Suppressor macrophage treated with lipopolysaccharide for 1 hour (primary cell): Measurements from ENCODE around the gene UNC5A.

Experiments used
- DNase-seq, 3 donors: peaks; one replicate each; pipeline ENCODE4 v3.0.0-alpha.2; 2020 to 2022

UNC5A gene

DNA sequence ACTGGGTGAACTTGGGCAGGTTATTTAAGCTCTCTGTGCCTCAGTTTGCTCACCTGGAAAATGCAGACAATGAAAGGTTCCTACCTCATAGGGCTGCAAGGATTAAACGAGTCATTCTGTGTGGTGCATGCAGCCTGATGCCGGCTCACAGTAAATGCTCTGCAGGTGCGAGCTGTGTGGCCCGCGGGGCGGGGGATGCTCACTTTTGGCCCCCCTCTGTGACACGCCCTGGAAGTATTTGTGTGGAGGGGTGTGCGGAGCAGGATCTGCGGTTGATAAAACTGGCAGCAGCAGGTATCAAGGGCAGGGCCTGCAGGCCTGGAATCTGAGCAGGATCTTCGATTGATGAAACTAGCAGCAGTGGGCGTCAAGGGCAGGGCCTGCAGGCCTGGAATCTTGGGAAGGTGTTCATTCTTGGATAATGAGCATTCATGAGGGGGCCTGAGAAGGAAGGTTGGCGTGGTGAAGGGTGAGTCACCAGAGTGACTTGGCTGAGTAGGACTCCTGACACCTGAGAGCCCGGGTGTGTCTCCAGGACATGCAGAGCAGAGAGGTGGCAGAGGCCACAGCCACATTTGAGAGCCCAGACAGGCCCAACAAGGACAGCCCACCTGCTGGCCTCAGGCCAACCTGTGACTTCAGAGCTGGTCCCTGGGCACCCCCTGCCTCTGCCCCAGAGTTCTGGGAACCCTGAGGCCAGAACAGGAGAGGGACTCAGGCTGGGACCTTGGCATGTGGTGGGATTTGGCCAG, 11.9 kb downstream of the UNC5A start:
- DNase-seq: no peak

- no peak for DNase-seq
Observed at GRCh38 chr5:176822793-176823481, 12.6 kb downstream of the UNC5A start.

GRCh38 chr5:176823869-176824412, 13.6 kb downstream of the UNC5A start:
- DNase-seq: no peak

DNA sequence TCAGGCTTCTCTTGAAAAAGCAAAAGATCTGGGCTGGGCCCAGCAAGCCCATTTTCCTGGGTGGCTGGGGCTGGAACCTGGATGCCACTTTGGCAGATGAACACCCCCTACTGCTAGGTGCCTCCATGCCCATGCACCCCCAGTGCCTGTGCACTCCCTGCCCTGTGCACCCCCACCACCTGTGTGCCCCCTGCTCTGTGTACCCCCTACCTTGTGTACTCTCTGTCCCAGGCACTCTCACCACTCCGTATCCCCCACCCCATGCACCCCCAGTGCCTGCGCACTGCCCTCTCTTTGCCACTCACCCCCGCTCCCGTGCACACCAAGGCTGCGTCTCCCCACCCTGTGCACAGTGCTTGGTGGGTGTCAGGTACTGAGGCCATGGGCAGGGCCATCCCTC, 14.2 kb downstream of the UNC5A start:
- no peak for DNase-seq

GRCh38 chr5:176825234-176825633, 14.9 kb downstream of the UNC5A start:
- no peak for DNase-seq

DNA sequence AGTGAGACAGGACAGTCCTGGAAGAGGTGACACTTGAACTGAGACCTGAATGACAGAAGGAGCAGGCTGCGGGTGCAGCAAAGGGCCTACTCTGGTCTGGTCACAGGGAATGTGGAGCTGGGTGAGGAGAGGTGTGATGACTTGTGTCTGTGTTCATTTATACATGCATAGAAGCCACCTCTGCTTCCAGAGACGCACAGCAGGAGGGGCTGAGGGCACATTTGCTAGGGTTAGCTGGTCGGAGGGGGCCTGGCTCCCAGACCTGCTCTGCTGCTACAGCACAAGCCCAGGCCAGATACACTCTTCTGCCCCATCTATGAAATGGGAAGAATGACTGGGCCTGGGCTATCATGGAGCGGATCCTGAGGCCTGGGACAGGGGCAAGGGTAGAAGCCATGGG, 15.6 kb downstream of the UNC5A start:
- DNase-seq: no peak

GRCh38 chr5:176827736-176828414, 17.5 kb downstream of the UNC5A start:
- DNase-seq: no peak

DNA sequence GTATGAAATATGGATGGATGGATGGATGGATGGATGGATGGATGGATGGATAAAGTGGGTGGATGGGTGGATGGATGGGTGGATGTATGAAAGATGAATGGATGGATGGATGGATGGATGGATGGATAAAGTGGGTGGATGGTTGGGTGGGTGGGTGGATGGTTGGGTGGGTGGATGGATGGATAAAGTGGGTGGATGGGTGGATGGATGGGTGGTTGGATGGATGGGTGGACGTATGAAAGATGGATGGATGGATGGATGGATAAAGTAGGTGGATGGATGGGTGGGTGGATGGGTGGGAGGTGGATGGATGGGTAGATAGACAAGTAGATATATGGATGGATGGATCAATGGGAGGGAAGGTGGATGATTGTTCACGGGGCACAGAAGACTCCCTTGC, 19.0 kb downstream of the UNC5A start:
- no peak for DNase-seq

DNA sequence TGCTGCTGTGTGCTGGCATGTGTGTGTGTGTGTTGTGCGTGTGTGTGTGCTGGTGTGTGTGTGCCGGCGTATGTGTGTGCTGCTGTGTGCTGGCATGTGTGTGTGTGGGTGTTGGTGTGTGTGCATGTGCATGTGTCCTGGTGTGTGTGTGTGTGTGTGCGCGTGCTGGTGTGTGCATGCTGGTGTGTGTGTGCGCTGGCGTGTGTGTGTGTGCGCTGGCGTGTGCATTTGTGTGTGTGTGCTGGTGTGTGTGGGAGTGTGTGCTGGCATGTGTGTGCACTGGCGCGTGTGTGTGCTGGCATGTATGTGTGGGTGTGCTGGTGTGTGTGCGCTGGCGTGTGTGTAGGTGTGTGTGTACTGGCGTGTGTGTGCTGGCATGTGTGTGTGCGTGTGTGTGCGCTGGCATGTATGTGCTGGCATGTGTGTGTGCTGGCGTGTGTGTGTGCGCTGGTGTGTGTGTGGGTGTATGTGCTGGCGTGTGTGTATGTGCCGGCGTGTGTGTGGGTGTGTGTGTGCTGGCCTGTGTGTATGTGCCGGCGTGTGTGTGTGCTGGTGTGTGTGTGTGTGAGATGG, 20.1 kb downstream of the UNC5A start:
- DNase-seq: no peak

GRCh38 chr5:176830995-176831423, 20.6 kb downstream of the UNC5A start:
- DNase-seq: no peak

GRCh38 chr5:176831425-176831824, 21.1 kb downstream of the UNC5A start:
- DNase-seq: no peak

GRCh38 chr5:176832162-176832561, 21.8 kb downstream of the UNC5A start:
- no peak for DNase-seq

DNA sequence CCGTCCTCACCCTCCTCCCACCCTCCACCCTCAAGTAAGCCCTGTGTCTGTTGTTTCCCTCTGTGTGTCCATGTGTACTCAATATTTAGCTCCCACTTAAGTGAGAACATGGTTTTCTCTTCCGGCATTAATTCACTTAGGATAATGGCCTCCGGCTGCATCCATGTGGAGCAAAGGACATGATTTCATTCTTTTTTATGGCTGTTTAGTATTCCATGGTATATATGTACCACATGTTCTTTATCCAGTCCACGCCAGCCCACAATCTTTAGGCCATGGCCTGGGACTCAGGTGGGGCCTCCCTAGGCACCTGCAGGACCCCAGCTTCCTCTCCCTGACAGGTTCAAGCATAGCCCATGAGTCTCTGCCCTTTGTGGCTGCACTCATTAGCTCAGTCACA, 22.9 kb downstream of the UNC5A start:
- no peak for DNase-seq

DNA sequence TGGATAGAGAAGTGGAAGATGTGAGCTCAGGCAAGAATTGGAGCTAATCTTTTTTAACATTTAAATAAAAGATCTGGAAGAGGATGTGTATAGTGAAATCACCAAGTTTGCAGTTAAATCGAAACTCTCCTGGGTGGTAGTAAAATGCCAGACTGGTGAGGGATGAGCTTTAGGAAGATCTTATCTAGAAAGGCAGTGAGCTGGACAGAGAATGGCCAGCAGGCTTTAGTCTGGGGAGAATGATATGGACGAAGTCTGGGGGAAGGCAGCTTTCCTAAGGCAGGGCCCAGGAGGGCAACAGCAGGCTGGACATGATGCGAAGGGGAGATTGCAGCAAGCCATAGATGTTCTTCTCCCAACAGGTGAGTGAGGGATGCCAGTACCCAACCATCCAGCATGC, 25.6 kb downstream of the UNC5A start:
- DNase-seq: no peak

GRCh38 chr5:176836811-176837706, 26.7 kb downstream of the UNC5A start:
- DNase-seq: no peak

DNA sequence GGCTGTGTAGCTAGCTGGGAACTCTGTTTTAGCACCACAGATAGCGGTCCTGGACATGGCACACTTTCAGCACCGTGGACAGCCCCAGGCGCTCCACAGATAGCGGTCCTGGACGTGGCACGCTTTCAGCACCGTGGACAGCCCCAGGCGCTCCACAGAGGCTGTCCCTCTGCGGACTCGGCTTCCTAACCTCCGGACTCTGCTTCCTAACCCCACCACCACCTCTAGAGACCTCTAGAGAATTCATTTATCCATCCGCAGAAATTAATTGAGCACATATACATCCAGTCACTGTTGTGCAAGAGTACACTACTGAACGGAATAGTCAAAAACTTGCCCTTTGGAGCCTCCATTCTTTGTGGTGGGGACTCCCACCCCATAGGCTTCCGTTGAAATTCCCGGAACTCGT, 27.4 kb downstream of the UNC5A start:
- DNase-seq: peak; percentile 86 to 94 (median 89)

DNA sequence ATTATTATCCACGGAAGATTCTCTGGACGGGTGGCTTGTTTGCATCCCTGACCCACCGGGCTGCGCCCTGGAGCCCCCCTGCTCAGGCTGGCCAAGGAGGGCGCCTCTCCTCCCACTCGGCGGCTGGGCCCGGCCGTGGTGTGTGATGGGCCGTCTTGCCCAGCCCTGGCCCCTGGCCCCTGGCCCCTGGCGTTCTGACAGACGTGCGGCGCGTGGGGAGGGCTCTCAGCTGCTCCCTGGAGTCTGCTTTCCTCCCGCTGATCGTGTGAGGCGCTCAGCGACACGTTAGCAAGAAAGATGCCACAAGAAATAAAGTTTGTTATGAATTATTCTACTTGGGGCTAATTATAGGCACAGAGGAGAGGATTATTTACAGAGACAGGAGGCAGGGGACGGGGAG, 33.3 kb downstream of the UNC5A start:
- DNase-seq: no peak

DNA sequence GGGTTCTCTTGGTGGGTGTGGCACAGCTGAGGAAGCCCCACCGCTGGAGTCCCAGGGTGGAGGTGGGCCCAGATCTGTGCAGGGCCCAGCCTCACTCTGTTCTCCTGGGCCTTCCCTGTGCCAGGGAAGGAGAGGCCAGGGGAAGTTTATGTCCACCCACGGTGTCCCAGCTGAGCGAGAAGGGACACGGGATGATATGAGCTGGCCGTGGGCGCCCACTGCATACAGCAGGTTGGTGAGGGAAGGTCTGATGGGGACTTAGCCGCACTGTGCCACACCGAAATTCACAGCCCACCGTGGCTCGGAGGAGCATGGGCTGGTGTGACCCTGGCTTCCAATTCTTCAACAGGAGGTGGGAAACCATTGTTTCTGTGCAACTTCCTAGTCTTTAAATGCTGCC, 33.9 kb downstream of the UNC5A start:
- peak in 2 of 3 donors; percentile 21 to 50 for DNase-seq

DNA sequence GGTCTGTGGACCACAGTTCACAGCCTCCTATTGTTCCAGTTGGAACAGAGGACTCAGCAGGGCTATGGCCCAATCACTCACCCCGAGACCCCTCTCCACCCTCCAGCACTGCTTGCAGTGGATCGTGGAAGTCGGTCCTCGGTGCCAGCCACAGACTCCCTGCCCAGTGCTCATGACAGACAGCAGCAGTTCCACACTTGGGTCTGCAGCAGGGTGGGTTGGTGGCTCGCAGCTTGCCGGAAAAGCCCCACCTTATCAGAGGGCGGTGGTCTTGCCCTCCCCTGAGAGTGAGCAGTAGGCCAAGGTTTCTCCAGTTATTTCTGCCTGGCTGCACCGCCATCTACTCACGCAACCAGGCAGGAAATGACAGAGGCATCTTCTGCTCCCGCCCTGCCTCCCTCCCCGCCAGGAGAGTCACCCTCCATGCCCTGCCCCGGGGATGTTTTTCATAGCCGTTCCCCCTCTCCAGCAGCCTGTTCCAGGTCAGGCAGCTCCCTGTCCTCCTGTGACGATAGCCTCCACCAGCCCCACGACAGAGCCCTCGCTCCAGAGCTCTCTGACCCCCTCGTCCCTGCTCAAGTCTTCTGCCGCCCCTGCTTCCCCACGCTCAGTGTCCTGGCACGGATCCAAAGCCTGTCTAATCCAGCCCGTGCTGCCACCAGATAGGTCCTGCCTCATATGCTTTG, 34.5 kb downstream of the UNC5A start:
- no peak for DNase-seq

- no peak for DNase-seq
Observed at GRCh38 chr5:176845392-176845713, 35.0 kb downstream of the UNC5A start.

- DNase-seq: peak; percentile 54 to 63 (median 61)
Observed at GRCh38 chr5:176846335-176847140, 36.2 kb downstream of the UNC5A start.
